SK-N-MC (cell line): Measurements from ENCODE around the gene LSM8.
"Not testable (repeated sequence)": the region's sequence is repeated elsewhere in the genome, so short reads cannot be mapped to it uniquely, and the experiment has no call there.

Experiments used
- DNase-seq: peaks from one replicate; pipeline ENCODE4 v3.0.0-alpha.2; 2011; ENCODE audit warnings: low read depth, low spot score
- H3K27ac ChIP-seq: fragments of 200-600 bp; sonication (generic); 2 replicates; pipeline ENCODE4 v1.5.1; 2016; ENCODE audit warnings: mixed run types
- H3K36me3 ChIP-seq: fragments of 200-600 bp; sonication (generic); 2 replicates; pipeline ENCODE4 v1.6.1; 2017; ENCODE audit warnings: antibody characterized with exemption, low read length, mixed read lengths; ENCODE audit not compliant: insufficient read depth
- H3K4me3 ChIP-seq: fragments of 200-600 bp; sonication (generic); 2 replicates; pipeline ENCODE4 v1.5.1; 2016
- H3K9ac ChIP-seq: fragments of 200-600 bp; sonication (generic); 2 replicates; pipeline ENCODE4 v1.8.0; 2017; ENCODE audit warnings: mixed run types, mixed read lengths; ENCODE audit not compliant: insufficient read length
- H3K9me3 ChIP-seq: fragments of 200-600 bp; sonication (generic); 2 replicates; pipeline ENCODE4 v1.6.1; 2017; ENCODE audit warnings: low read depth, mild to moderate bottlenecking, antibody characterized with exemption, low read length, moderate library complexity, mixed read lengths
- EZH2 ChIP-seq: fragments of 200-600 bp; sonication (generic); IDR thresholded peaks from one replicate; pipeline ENCODE4 v1.6.1; 2017; ENCODE audit warnings: antibody characterized with exemption
- FOXP2 ChIP-seq: optimal IDR thresholded peaks from 2 replicates; pipeline ENCODE3; 2011; ENCODE audit warnings: mild to moderate bottlenecking, moderate library complexity; ENCODE audit not compliant: insufficient read depth; ENCODE audit errors: extremely low read length, control extremely low read depth
- POLR2AphosphoS5 ChIP-seq: IDR thresholded peaks from 2 replicates; pipeline ENCODE4 v1.6.1; 2012; ENCODE audit warnings: mild to moderate bottlenecking, low read depth, low read length, borderline replicate concordance

LSM8 gene

DNA sequence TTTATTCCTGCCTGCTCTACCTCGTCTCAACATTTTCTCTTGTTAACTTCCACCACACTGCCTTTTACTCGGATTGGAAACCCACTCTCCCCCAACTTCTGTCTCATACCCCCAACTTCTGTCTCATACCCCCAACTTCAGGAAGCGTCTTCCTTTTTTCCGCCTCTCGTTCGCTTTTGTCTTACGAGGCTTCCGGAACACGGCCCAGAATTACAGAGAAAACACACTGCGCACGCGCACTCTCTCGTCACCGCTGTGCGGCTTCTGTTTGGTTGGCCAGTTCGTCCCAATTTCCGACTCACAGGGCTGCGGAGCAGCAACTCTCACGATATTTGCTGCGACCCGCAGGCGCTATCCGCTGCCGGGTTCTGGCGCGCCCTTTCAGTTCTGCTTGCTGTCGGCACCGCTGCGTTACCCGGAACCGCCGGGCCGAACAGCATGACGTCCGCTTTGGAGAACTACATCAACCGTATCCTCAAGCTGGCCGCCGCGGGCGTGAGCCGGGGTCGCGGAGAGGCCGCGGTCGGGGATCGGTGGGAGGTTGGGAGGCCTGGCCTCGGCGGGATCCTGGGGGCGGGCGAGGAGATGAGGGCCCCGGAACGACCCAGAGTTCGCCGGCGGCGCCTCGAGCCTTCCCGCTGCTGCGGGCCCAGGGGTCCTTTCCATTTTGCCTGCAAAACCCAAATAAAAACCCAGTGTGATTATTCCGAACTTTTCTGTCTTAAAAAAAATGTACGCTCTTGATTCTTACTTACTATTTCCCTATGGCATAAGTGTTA, at the start of gene LSM8:
TSS of gene LSM8 (plus strand) at position 379 of the 779 bp plus-strand sequence. CDS start at position 439, 60 bp downstream.
- DNase-seq = peak; percentile 99
- Histone ChIP-seq H3K36me3 (peaks cover 35% of the 10 kb centered on the region), H3K4me3 (peak within 1 kb of the TSS; percentile 85), H3K27ac (peak within 1 kb of the TSS; percentile 88), H3K9ac (peak within 1 kb of the TSS; percentile 97), H3K9me3 (no peaks in the 10 kb centered on the region; the same call in 1 of the 2 replicates)
- TF ChIP-seq EZH2 (no peak), FOXP2 (no peak), POLR2AphosphoS5 (peak; percentile 88)

GRCh38 chr7:118134420-118134819, 49.5 kb upstream of the LSM8 start:
- H3K27ac ChIP-seq, H3K9ac ChIP-seq, H3K9me3 ChIP-seq, H3K4me3 ChIP-seq, DNase-seq, H3K36me3 ChIP-seq: not testable (repeated sequence)

- TF ChIP-seq FOXP2 (no peak), POLR2AphosphoS5 (no peak), EZH2 (no peak)
- H3K4me3 ChIP-seq = no peak overlapping the region
- no peak overlapping the region for H3K9ac ChIP-seq
Observed at GRCh38 chr7:118140468-118140867, 43.5 kb upstream of the LSM8 start.

DNA sequence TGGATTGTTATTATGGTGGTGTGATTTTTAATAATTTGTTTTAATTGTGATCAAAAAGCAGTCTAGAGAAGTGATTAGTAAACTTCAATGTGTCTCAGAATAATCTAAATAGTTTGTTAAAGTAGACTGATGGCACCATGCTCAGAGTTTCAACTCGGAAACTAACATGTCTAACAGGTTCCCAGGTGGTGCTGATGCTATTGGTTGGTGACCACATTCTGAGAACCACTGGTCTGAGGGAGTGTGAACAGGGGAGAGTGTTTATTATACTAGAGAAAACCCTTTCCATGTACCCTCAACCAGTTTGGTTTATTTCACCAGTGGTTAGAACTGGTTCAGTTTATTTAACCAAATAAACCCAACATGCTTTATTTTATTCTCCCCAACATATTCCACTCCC, 42.0 kb upstream of the LSM8 start:
- H3K27ac ChIP-seq = no peak overlapping the region
- H3K9ac ChIP-seq = no peak overlapping the region
- no peak overlapping the region for H3K4me3 ChIP-seq
- no peaks in the 10 kb centered on the region for H3K36me3 ChIP-seq
- no peak for DNase-seq
- TF ChIP-seq EZH2 (no peak), POLR2AphosphoS5 (no peak), FOXP2 (no peak)
- H3K9me3 ChIP-seq = no peaks in the 10 kb centered on the region

More at GRCh38 chr7:118140468-118140867, 43.5 kb upstream of the LSM8 start:
- H3K36me3 ChIP-seq = no peaks in the 10 kb centered on the region
- no peaks in the 10 kb centered on the region for H3K9me3 ChIP-seq
- no peak for DNase-seq
- H3K27ac ChIP-seq = no peak overlapping the region

GRCh38 chr7:118148930-118149329, 35.0 kb upstream of the LSM8 start:
- no peaks in the 10 kb centered on the region for H3K9me3 ChIP-seq
- no peaks in the 10 kb centered on the region for H3K36me3 ChIP-seq
- no peak overlapping the region for H3K27ac ChIP-seq
- no peak for TF ChIP-seq FOXP2
- TF ChIP-seq POLR2AphosphoS5 = no peak
- no peak for TF ChIP-seq EZH2
- no peak overlapping the region for H3K9ac ChIP-seq
- H3K4me3 ChIP-seq = no peak overlapping the region
- DNase-seq = no peak

DNA sequence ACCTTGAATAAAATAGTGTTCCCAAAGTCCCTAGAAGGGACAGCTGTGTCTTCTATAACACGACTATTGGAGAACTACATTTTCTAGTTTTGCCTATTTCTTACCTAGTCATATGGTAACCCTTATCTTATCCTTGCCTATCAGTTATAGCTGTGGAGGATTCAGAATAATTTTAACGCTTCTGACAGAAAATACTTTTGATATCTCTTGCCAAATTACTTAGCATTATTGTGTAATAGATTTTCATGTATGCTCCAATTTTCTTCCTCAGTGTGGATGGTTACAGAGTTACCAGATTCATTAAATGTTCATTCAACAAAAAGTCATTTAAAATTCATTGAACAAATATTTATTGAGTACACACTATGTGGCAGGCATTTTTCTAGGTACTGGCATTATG, 34.6 kb upstream of the LSM8 start:
- Histone ChIP-seq H3K36me3 (no peaks in the 10 kb centered on the region), H3K9me3 (no peaks in the 10 kb centered on the region), H3K9ac (no peak overlapping the region), H3K27ac (no peak overlapping the region), H3K4me3 (no peak overlapping the region)
- TF ChIP-seq EZH2 = no peak
- no peak for TF ChIP-seq POLR2AphosphoS5
- no peak for TF ChIP-seq FOXP2
- no peak for DNase-seq

DNA sequence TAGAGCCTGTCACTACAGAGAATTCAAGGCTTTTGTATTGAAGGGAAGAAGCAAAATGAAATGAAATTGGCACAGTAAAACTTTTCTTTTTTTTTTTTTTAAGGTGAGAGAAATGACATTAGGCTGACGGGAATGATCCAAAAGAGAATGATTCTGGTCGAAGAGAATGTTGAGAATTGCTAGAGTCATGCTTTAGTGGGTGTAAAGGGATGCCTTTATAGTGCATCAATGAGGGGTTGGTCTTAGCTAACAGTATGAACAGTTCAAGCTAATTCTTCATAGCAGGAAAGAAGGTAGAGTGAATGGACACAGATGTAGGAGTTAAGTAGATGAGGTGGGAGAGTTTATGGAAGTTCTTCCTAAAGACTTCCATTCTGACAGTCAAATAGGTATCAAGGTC, 32.3 kb upstream of the LSM8 start:
- no peaks in the 10 kb centered on the region for H3K9me3 ChIP-seq
- H3K27ac ChIP-seq = peak overlapping the region; percentile 18; the same call in 1 of the 2 replicates
- no peaks in the 10 kb centered on the region for H3K36me3 ChIP-seq
- no peak for DNase-seq
- H3K4me3 ChIP-seq = no peak overlapping the region
- TF ChIP-seq FOXP2 = no peak
- no peak for TF ChIP-seq POLR2AphosphoS5
- TF ChIP-seq EZH2 = no peak
- no peak overlapping the region for H3K9ac ChIP-seq

DNA sequence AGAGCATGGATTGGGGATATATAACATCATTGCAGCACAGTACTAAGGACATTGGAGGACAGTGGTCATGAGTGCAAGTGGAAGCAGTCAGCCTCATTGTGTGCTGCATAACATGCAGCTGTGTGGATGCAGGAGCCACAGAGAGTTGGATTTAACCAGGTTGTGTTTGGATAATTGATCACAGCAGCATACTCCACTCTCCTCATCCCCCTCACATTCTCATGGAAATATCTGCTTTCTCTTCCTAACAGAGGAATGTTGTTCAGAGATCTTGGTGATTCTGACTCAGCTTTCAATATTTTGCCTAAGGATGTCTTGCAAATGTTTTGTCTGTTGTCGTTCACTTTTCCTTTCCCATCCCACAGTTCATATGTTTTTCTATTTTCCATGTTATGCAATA, 31.8 kb upstream of the LSM8 start:
- no peak for DNase-seq
- TF ChIP-seq FOXP2 = no peak
- no peak for TF ChIP-seq EZH2
- no peak for TF ChIP-seq POLR2AphosphoS5
- no peaks in the 10 kb centered on the region for H3K9me3 ChIP-seq
- no peaks in the 10 kb centered on the region for H3K36me3 ChIP-seq
- H3K9ac ChIP-seq = no peak overlapping the region
- peak overlapping the region; percentile 18; the same call in 1 of the 2 replicates for H3K27ac ChIP-seq
- H3K4me3 ChIP-seq = no peak overlapping the region

- Histone ChIP-seq H3K9ac (no peak overlapping the region), H3K4me3 (no peak overlapping the region), H3K27ac (peak overlapping the region; percentile 18; the same call in 1 of the 2 replicates), H3K9me3 (no peaks in the 10 kb centered on the region), H3K36me3 (no peaks in the 10 kb centered on the region)
- DNase-seq = no peak
- no peak for TF ChIP-seq POLR2AphosphoS5
- no peak for TF ChIP-seq EZH2
- no peak for TF ChIP-seq FOXP2
Observed at GRCh38 chr7:118152654-118153053, 31.3 kb upstream of the LSM8 start.
